Left lung (tissue), 10 donors: Measurements from ENCODE around the gene TRIM54. TPM values are rescaled to one million over a fixed set of nuclear protein-coding genes. Genes with fewer than 3 reads are reported as not detected.

Source experiments
- ATAC-seq: fragments of 200-7000 bp; cut with Tn5 transposase; one replicate; pipeline ENCODE4 v1.9.1; 2020; ENCODE audit warnings: moderate library complexity
- DNase-seq, 4 donors: peaks; one replicate each; pipeline ENCODE4 v3.0.0-alpha.2; 2013 to 2020
- H3K27ac ChIP-seq, 2 donors: fragments of 200-600 bp; sonication (generic) in 1 of 2; one replicate each; pipeline versions ENCODE4 v1.5.0 to v1.8.0; 2020 to 2021
- H3K27me3 ChIP-seq, 2 donors: fragments of 200-600 bp; sonication (generic) in 1 of 2; one replicate each; pipeline versions ENCODE4 v1.5.0 to v1.8.0; 2020 to 2021
- H3K36me3 ChIP-seq, 2 donors: fragments of 200-600 bp; sonication (generic) in 1 of 2; one replicate each; pipeline versions ENCODE4 v1.5.0 to v1.8.0; 2020 to 2021
- H3K4me1 ChIP-seq, 2 donors: fragments of 200-600 bp; one replicate each; pipeline ENCODE4 v1.8.0; 2021
- H3K4me3 ChIP-seq, 2 donors: fragments of 200-600 bp; sonication (generic) in 1 of 2; one replicate each; pipeline versions ENCODE4 v1.5.0 to v1.8.0; 2020 to 2021; ENCODE audit warnings: mild to moderate bottlenecking in 1 of 2
- H3K9me3 ChIP-seq, 2 donors: fragments of 200-600 bp; sonication (generic) in 1 of 2; one replicate each; pipeline versions ENCODE4 v1.5.0 to v1.8.0; 2020 to 2021
- intact Hi-C, 2 donors: fragments of 100-400 bp; cut with DNase I; formaldehyde crosslinking; loops; one replicate each; pipeline versions ENCODE4 v1.11.2 to v1.14.2; 2022
- polyA plus RNA-seq, 6 donors: library from polyadenylated mRNA; unstranded; fragments of 120-200 nt; gene quantifications; one replicate each; pipeline ENCODE4 v1.2.1, GENCODE V29; 2013; ENCODE audit not compliant: insufficient read length in 6 of 6
- total RNA-seq, 2 donors: library from RNA; stranded (reverse); fragmentation: NEBNext Ultra II Directional; extraction: Animal tissue kit (Norgen Biotek cat#: 25700); gene quantifications; one replicate each; pipeline ENCODE4 v1.2.1, GENCODE V29; 2021
- TF ChIP-seq, protein P1 (sequence below), 2 donors: fragments of 200-600 bp; sonication (generic) in 1 of 2; IDR thresholded peaks; one replicate each; pipeline versions ENCODE4 v1.5.0 to v1.8.0; 2021; ENCODE audit warnings: antibody characterized with exemption in 2 of 2
- donor health status: DM: no; HTN: yes; CAD: no.
- donor health status: DM: no; HTN: no; CAD: no.

The TRIM54 gene
- total and polyA plus RNA-seq, 8 donors, result 0.07 to 0.17 (median 0.09) TPM; not detected in 2

DNA sequence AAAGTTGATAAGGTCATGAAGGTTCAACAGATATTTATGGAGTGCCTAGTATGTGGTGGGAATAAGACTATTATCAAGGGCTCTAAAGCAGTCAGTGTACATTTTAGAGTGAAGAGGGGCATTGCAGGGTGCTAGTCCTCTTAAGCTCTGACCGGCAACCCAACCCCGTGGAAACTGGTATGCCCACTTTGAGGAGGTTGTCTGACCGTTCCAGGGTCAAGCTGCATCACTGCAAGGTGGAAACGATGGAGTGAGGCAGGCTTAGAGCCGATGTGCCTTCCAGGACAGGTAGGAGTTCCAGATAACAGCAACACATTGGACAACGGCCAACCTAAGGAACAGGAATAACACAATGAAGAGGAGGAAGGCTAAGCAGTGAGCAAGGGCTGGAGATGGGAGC is 27.4 kb downstream of the TRIM54 start:
- DNase-seq (no peak), ATAC-seq (no peak)
- Histone ChIP-seq H3K27me3 (peaks cover 32 to 44% of the 10 kb centered on the region in 2 donors), H3K9me3 (no peaks in the 10 kb centered on the region), H3K4me1 (peaks cover 0 to 19% of the 10 kb centered on the region in 2 donors), H3K4me3 (no peak overlapping the region), H3K36me3 (peaks cover 0 to 42% of the 10 kb centered on the region in 2 donors), H3K27ac (no peak overlapping the region)
- TF ChIP-seq, protein P1, sequence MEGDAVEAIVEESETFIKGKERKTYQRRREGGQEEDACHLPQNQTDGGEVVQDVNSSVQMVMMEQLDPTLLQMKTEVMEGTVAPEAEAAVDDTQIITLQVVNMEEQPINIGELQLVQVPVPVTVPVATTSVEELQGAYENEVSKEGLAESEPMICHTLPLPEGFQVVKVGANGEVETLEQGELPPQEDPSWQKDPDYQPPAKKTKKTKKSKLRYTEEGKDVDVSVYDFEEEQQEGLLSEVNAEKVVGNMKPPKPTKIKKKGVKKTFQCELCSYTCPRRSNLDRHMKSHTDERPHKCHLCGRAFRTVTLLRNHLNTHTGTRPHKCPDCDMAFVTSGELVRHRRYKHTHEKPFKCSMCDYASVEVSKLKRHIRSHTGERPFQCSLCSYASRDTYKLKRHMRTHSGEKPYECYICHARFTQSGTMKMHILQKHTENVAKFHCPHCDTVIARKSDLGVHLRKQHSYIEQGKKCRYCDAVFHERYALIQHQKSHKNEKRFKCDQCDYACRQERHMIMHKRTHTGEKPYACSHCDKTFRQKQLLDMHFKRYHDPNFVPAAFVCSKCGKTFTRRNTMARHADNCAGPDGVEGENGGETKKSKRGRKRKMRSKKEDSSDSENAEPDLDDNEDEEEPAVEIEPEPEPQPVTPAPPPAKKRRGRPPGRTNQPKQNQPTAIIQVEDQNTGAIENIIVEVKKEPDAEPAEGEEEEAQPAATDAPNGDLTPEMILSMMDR (IDR thresholded peaks at IDR 0.05), result no peak
- intact Hi-C loops, result no loop called here

DNA sequence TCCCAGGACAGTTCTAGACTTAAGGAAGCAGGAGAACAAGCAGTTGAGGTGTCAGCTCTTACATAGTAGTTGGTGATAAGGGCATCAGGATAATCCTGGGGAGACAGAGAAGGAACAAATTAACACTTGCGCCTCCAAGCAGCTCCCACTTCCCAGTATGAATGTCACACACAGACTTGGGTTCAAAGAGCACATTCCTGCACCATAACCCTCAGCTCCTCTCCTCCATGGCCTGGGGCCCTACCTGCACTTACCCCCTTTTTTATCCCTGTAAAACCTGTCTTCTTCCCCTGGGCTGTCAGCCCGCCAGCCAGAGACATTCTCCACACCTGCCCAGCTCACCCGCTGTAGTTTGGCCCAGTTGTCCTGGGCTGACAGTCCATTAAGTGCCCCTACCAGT is 29.9 kb downstream of the TRIM54 start:
- Histone ChIP-seq H3K4me3 (no peak overlapping the region), H3K9me3 (no peaks in the 10 kb centered on the region), H3K27me3 (peaks cover 17 to 19% of the 10 kb centered on the region in 2 donors), H3K36me3 (peaks cover 0 to 58% of the 10 kb centered on the region in 2 donors), H3K27ac (no peak overlapping the region), H3K4me1 (peaks cover 0 to 9% of the 10 kb centered on the region in 2 donors)
- DNase-seq (no peak), ATAC-seq (no peak)
- TF ChIP-seq, protein P1 (IDR thresholded peaks at IDR 0.05), result no peak
- intact Hi-C loops, result no loop called here

DNA sequence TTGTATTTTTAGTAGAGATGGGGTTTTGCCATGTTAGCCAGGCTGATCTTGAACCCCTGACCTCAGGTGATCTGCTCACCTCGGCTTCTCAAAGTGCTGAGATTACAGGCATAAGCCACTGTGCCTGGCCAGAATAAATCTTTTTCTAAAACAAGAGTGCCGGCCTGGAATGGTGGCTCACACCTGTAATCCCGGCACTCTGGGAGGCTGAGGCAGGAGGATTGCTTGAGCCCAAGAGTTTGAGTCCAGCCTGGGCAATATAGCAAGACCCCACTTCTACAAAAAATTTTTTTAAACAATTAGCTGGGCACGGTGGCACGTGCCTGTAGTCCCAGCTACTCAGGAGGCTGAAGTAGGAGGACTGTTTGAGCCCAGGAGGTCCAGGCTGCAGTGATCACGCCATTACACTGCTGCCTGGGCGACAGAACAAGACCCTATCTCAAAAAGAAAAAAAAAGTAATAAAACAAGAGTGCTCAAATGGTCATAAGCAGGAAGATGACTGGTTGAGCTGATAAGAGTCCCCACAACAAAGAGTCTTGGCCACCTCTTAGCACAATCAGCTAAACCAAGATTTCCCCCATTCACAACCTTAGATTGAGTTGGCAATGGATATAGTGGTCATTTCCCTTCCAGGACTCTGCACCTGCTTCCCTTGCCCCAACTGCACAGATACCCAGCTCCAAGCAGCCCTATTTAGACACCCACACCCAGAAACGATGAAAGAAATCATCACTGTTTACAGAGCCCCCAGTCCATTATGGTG is 31.8 kb downstream of the TRIM54 start:
- H3K27me3 ChIP-seq, result no peaks in the 10 kb centered on the region
- TF ChIP-seq, protein P1 (IDR thresholded peaks at IDR 0.05), result no peak
- peaks cover 0 to 5% of the 10 kb centered on the region in 2 donors for H3K4me1 ChIP-seq
- H3K36me3 ChIP-seq, result peaks cover 0 to 53% of the 10 kb centered on the region in 2 donors
- no peak for ATAC-seq
- no peak overlapping the region for H3K27ac ChIP-seq
- no peak overlapping the region for H3K4me3 ChIP-seq
- intact Hi-C loops, result no loop called here
- DNase-seq, result peak in 1 of 4 donors; percentile 24
- no peaks in the 10 kb centered on the region for H3K9me3 ChIP-seq

DNA sequence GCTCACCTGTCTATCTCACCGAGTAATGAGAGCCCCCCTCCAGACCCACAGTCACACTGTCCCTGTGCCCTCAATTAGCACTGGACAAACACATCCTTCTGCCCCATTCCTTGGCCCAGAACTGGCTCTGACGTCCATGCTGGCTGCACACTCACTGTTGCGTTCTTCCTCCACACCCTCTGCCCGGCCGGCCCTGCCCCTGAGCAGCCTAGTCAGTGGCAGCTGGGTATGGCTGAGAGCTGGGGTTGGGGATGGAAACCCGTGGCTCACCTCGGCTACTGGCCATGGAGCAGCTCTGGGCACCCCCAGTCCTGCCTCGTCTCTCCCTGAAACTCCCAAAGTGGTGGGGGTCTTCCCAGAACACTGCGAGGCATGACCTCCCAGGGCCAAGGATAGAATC is 32.5 kb downstream of the TRIM54 start:
- TF ChIP-seq, protein P1 (IDR thresholded peaks at IDR 0.05), result no peak
- H3K27ac ChIP-seq, result no peak overlapping the region
- H3K9me3 ChIP-seq, result no peaks in the 10 kb centered on the region
- no peak overlapping the region for H3K4me3 ChIP-seq
- H3K4me1 ChIP-seq, result peaks cover 0 to 5% of the 10 kb centered on the region in 2 donors
- H3K36me3 ChIP-seq, result peaks cover 0 to 46% of the 10 kb centered on the region in 2 donors
- DNase-seq (peak in 1 of 4 donors; percentile 56), ATAC-seq (no peak)
- intact Hi-C loops, result no loop called here
- H3K27me3 ChIP-seq, result no peaks in the 10 kb centered on the region

DNA sequence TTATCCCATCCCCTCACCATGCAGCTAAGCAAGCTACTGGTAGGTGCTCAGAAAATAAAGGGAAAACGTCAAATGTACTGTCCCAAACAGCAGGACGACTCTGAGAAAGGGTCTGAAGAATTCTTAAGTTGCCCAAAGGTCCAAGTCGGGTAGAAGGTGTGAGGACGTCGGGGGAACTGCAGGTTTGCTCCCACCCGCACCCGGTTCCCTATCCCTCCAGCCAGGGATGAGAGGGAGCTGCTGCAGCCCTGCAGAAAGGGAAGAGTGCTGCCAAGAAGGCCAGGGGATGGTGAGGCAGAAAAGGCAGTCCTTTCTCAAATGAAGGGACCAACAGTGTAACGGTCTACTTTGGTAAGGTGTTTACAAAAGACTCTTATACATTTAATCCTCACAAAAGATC is 32.9 kb downstream of the TRIM54 start:
- Histone ChIP-seq H3K27me3 (no peaks in the 10 kb centered on the region), H3K27ac (no peak overlapping the region), H3K4me1 (peaks cover 0 to 5% of the 10 kb centered on the region in 2 donors), H3K9me3 (no peaks in the 10 kb centered on the region), H3K4me3 (no peak overlapping the region), H3K36me3 (peaks cover 0 to 42% of the 10 kb centered on the region in 2 donors)
- intact Hi-C loops, result no loop called here
- peak in 1 of 4 donors; percentile 23 for DNase-seq
- TF ChIP-seq, protein P1 (IDR thresholded peaks at IDR 0.05), result no peak
- no peak for ATAC-seq
